Esophagus muscularis mucosa (tissue), 4 donors: ENCODE results near the gene DHCR24.

ENCODE experiments used
- CTCF ChIP-seq, 3 experiments: fragments of 200-600 bp in 2 of 3; fragments of 450-650 bp in 1 of 3; sonication (generic) in 2 of 3; IDR thresholded peaks; one replicate each; pipeline ENCODE4 v1.5.1; 2017 to 2019; ENCODE audit warnings: antibody characterized with exemption in 3 of 3, mild to moderate bottlenecking in 2 of 3, moderate library complexity in 1 of 3
- EP300 ChIP-seq: sonication (generic); formaldehyde crosslinking; IDR thresholded peaks from one replicate; pipeline ENCODE4 v1.6.1; 2017; ENCODE audit warnings: antibody characterized with exemption
- POLR2A ChIP-seq: fragments of 450-650 bp; IDR thresholded peaks from one replicate; pipeline ENCODE4 v1.6.1; 2017; ENCODE audit warnings: antibody characterized with exemption, moderate library complexity, mild to moderate bottlenecking, low read depth
- POLR2AphosphoS5 ChIP-seq, 2 donors: sonication (generic); formaldehyde crosslinking; IDR thresholded peaks; one replicate each; pipeline ENCODE4 v1.6.1; 2017; ENCODE audit warnings: antibody characterized with exemption in 2 of 2

- TF ChIP-seq CTCF (IDR thresholded peaks at IDR 0.05) (no peak), POLR2AphosphoS5 (IDR thresholded peaks at IDR 0.05) (no peak), POLR2A (no peak), EP300 (no peak)
These were observed 52.9 kb downstream of the DHCR24 start for GRCh38 chr1:54834007-54834541.
